H9 (cell line): ENCODE data around the gene PLIN4. TPM values are rescaled to one million over a fixed set of nuclear protein-coding genes. Genes with fewer than 3 reads are reported as not detected.

Experiments
- DNase-seq: peaks from one replicate; pipeline ENCODE4 v3.0.0-alpha.2; 2017
- H2AFZ ChIP-seq: one replicate; pipeline ENCODE4 v1.6.1; 2013; ENCODE audit warnings: mild to moderate bottlenecking, low read length, control low read depth, moderate library complexity
- H2AK5ac ChIP-seq: 2 replicates; pipeline ENCODE4 v1.6.1; 2013; ENCODE audit warnings: low read length, control low read depth, mixed read lengths; ENCODE audit not compliant: insufficient read length
- H2BK120ac ChIP-seq: one replicate; pipeline ENCODE4 v1.6.1; 2013; ENCODE audit warnings: low read depth, mild to moderate bottlenecking, low read length, control low read depth, inconsistent platforms; ENCODE audit not compliant: poor library complexity, severe bottlenecking
- H2BK12ac ChIP-seq: 2 replicates; pipeline ENCODE4 v1.6.1; 2013; ENCODE audit warnings: low read length, control low read depth, mixed read lengths, low read depth; ENCODE audit not compliant: insufficient read length
- H2BK15ac ChIP-seq: 2 replicates; pipeline ENCODE4 v1.6.1; 2013; ENCODE audit warnings: low read depth, low read length, control low read depth
- H2BK20ac ChIP-seq: one replicate; pipeline ENCODE4 v1.6.1; 2013; ENCODE audit warnings: low read depth, mild to moderate bottlenecking, low read length, control low read depth, inconsistent platforms; ENCODE audit not compliant: poor library complexity, severe bottlenecking
- H2BK5ac ChIP-seq: 2 replicates; pipeline ENCODE4 v1.6.1; 2013; ENCODE audit warnings: low read length, control low read depth, mixed read lengths; ENCODE audit not compliant: insufficient read length
- H3K14ac ChIP-seq: 2 replicates; pipeline ENCODE4 v1.6.1; 2013; ENCODE audit warnings: low read length, control low read depth; ENCODE audit not compliant: insufficient read depth
- H3K18ac ChIP-seq: 2 replicates; pipeline ENCODE4 v1.6.1; 2013; ENCODE audit warnings: low read depth, mild to moderate bottlenecking, mixed read lengths, low read length, control low read depth; ENCODE audit not compliant: insufficient read length
- H3K23ac ChIP-seq: 2 replicates; pipeline ENCODE4 v1.6.1; 2013; ENCODE audit warnings: low read length, control low read depth, mixed read lengths, low read depth; ENCODE audit not compliant: insufficient read length
- H3K23me2 ChIP-seq: 2 replicates; pipeline ENCODE4 v1.6.1; 2013; ENCODE audit warnings: low read depth, mild to moderate bottlenecking, mixed read lengths, low read length, control low read depth; ENCODE audit not compliant: insufficient read length, poor library complexity, severe bottlenecking
- H3K27ac ChIP-seq: 2 replicates; pipeline ENCODE4 v1.5.1; 2013; ENCODE audit warnings: low read length, control low read depth, mixed read lengths, low read depth; ENCODE audit not compliant: insufficient read length
- H3K27me3 ChIP-seq: 2 replicates; pipeline ENCODE4 v1.6.1; 2013; ENCODE audit warnings: low read length, control low read depth, inconsistent platforms; ENCODE audit not compliant: insufficient read depth
- H3K4ac ChIP-seq: 2 replicates; pipeline ENCODE4 v1.6.1; 2013; ENCODE audit warnings: low read depth, mild to moderate bottlenecking, control low read depth, inconsistent platforms, low read length, moderate library complexity
- H3K4me1 ChIP-seq: 2 replicates; pipeline ENCODE4 v1.6.1; 2013; ENCODE audit warnings: low read length, control low read depth, inconsistent platforms; ENCODE audit not compliant: insufficient read depth
- H3K4me2 ChIP-seq: 2 replicates; pipeline ENCODE4 v1.6.1; 2013; ENCODE audit warnings: low read length, control low read depth, mixed read lengths; ENCODE audit not compliant: insufficient read length, insufficient read depth
- H3K56ac ChIP-seq: 2 replicates; pipeline ENCODE4 v1.6.1; 2013; ENCODE audit warnings: low read depth, mild to moderate bottlenecking, mixed read lengths, low read length, control low read depth; ENCODE audit not compliant: insufficient read length
- H3K79me1 ChIP-seq: 2 replicates; pipeline ENCODE4 v1.6.1; 2013; ENCODE audit warnings: low read depth, mild to moderate bottlenecking, moderate library complexity, low read length, control low read depth, inconsistent platforms; ENCODE audit not compliant: insufficient read depth, poor library complexity, severe bottlenecking
- H3K79me2 ChIP-seq: 2 replicates; pipeline ENCODE4 v1.6.1; 2013; ENCODE audit warnings: low read length, control low read depth, inconsistent platforms; ENCODE audit not compliant: insufficient read depth
- H3K9ac ChIP-seq: 2 replicates; pipeline ENCODE4 v1.6.1; 2013; ENCODE audit warnings: low read length, control low read depth, mixed read lengths; ENCODE audit not compliant: insufficient read length; ENCODE audit errors: extremely low read depth
- H3K9me3 ChIP-seq: one replicate; pipeline ENCODE4 v1.6.1; 2013; ENCODE audit warnings: low read depth, low read length, inconsistent platforms; ENCODE audit not compliant: control insufficient read depth
- H3T11ph ChIP-seq: one replicate; pipeline ENCODE4 v1.6.1; 2013; ENCODE audit warnings: mild to moderate bottlenecking, low read length, control low read depth, inconsistent platforms
- H4K20me1 ChIP-seq: one replicate; pipeline ENCODE4 v1.6.1; 2013; ENCODE audit not compliant: control insufficient read depth, insufficient read length, insufficient read depth
- H4K5ac ChIP-seq: 2 replicates; pipeline ENCODE4 v1.6.1; 2013; ENCODE audit warnings: low read depth, mild to moderate bottlenecking, mixed read lengths, low read length, control low read depth; ENCODE audit not compliant: insufficient read length
- H4K8ac ChIP-seq: replicated peaks from 2 replicates; pipeline ENCODE4 v1.6.1; 2013; ENCODE audit warnings: low read length, control low read depth, mixed read lengths, low read depth; ENCODE audit not compliant: insufficient read length
- H4K91ac ChIP-seq: 2 replicates; pipeline ENCODE4 v1.6.1; 2013; ENCODE audit warnings: low read depth, mild to moderate bottlenecking, moderate library complexity, mixed read lengths, low read length, control low read depth; ENCODE audit not compliant: insufficient read length
- H3K27ac Mint-ChIP-seq, 3 experiments: 2 replicates in 2 of 3; 3 replicates in 1 of 3; pipeline ENCODE4 v1.8.0; 2020 to 2021; ENCODE audit warnings: mixed read lengths in 3 of 3, mild to moderate bottlenecking in 1 of 3, moderate library complexity in 1 of 3
- H3K27me3 Mint-ChIP-seq: 2 replicates; pipeline ENCODE4 v1.8.0; 2021; ENCODE audit warnings: low read depth, mild to moderate bottlenecking, moderate library complexity, mixed read lengths
- H3K36me3 Mint-ChIP-seq, 3 experiments: 2 replicates in 2 of 3; 3 replicates in 1 of 3; pipeline ENCODE4 v1.8.0; 2020 to 2021; ENCODE audit warnings: low read depth in 3 of 3, mixed read lengths in 3 of 3; ENCODE audit not compliant: insufficient read depth in 1 of 3
- H3K4me1 Mint-ChIP-seq, 2 experiments: 2 replicates each; pipeline ENCODE4 v1.8.0; 2020; ENCODE audit warnings: mixed read lengths in 2 of 2
- H3K4me3 Mint-ChIP-seq, 2 experiments: 2 replicates in 1 of 2; 3 replicates in 1 of 2; pipeline ENCODE4 v1.8.0; 2020 to 2021; ENCODE audit warnings: mild to moderate bottlenecking in 2 of 2, mixed read lengths in 2 of 2, moderate library complexity in 1 of 2
- H3K9me3 Mint-ChIP-seq, 2 experiments: 2 replicates in 1 of 2; 3 replicates in 1 of 2; pipeline ENCODE4 v1.8.0; 2020; ENCODE audit warnings: mild to moderate bottlenecking in 2 of 2, mixed read lengths in 2 of 2, moderate library complexity in 1 of 2
- WGBS: extraction: QIAGEN DNeasy Blood & Tissue Kit; methylation state at CpG from one replicate; pipeline ENCODE4 v1.1.7; 2013; ENCODE audit warnings: missing lambda C conversion rate, low lambda C conversion rate, mixed read lengths; ENCODE audit not compliant: insufficient read length; ENCODE audit errors: extremely low coverage; 5-methylcytosine and 5-hydroxymethylcytosine counted together
- total RNA-seq: library from RNA; stranded (reverse); gene quantifications from 2 replicates; pipeline ENCODE4 v1.2.1, GENCODE V29; 2021
- TF ChIP-seq, protein P1 (sequence below): fragments of 200-600 bp; sonication (generic); conservative IDR thresholded peaks from 3 replicates; pipeline ENCODE4 v1.8.0; 2021; ENCODE audit warnings: antibody characterized with exemption, mild to moderate bottlenecking

The PLIN4 gene
- total RNA-seq, 1 experiment from 2014 or later, result 1.1 TPM

DNA sequence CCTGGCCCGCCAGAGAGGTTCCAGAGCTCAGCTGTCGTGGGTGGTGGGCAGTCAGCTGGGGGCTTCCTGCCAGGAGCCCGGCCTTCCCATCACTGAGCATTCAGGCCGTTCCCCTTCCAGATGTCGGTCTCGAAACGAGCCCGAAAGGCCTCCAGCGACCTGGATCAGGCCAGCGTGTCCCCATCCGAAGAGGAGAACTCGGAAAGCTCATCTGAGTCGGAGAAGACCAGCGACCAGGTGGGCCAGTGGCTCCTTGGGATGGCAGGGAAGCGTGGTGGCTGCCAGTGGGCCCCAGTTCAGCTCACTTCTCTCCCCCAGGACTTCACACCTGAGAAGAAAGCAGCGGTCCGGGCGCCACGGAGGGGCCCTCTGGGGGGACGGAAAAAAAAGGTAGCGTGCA is 26.8 kb downstream of the PLIN4 start:
- no peak overlapping the region for H2BK15ac ChIP-seq
- TF ChIP-seq, protein P1, sequence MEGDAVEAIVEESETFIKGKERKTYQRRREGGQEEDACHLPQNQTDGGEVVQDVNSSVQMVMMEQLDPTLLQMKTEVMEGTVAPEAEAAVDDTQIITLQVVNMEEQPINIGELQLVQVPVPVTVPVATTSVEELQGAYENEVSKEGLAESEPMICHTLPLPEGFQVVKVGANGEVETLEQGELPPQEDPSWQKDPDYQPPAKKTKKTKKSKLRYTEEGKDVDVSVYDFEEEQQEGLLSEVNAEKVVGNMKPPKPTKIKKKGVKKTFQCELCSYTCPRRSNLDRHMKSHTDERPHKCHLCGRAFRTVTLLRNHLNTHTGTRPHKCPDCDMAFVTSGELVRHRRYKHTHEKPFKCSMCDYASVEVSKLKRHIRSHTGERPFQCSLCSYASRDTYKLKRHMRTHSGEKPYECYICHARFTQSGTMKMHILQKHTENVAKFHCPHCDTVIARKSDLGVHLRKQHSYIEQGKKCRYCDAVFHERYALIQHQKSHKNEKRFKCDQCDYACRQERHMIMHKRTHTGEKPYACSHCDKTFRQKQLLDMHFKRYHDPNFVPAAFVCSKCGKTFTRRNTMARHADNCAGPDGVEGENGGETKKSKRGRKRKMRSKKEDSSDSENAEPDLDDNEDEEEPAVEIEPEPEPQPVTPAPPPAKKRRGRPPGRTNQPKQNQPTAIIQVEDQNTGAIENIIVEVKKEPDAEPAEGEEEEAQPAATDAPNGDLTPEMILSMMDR, result no peak

More for the DNA sequence above, 26.8 kb downstream of the PLIN4 start:
- Histone ChIP-seq H2BK120ac (no peak overlapping the region), H3K4me1 (no peaks in the 10 kb centered on the region), H2BK20ac (no peak overlapping the region), H3K4ac (no peak overlapping the region), H2AK5ac (no peak overlapping the region), H4K91ac (no peak overlapping the region), H3K18ac (no peak overlapping the region), H3K14ac (no peak overlapping the region; the same call in 1 of the 2 replicates), H3K9me3 (no peaks in the 10 kb centered on the region), H3K9ac (no peak overlapping the region), H2BK12ac (no peak overlapping the region), H3K23ac (no peak overlapping the region), H3K4me2 (no peak overlapping the region), H2AFZ (no peak overlapping the region), H3K27me3 (no peaks in the 10 kb centered on the region), H3K23me2 (no peaks in the 10 kb centered on the region), H4K8ac (no peak overlapping the region), H2BK5ac (no peak overlapping the region), H4K20me1 (peaks cover 3% of the 10 kb centered on the region), H3K79me1 (no peaks in the 10 kb centered on the region), H3K79me2 (no peaks in the 10 kb centered on the region), H3K27ac (no peak overlapping the region), H4K5ac (no peak overlapping the region), H3T11ph (no peak overlapping the region), H3K56ac (no peak overlapping the region)
- peaks cover 26 to 54% (median 43%) of the 10 kb centered on the region in 3 experiments; a peak in 6 of 7 replicates for H3K36me3 Mint-ChIP-seq
- no peak for DNase-seq
- WGBS, result no CpG with 5 or more reads among the region's 21 CpGs
- no peaks in the 10 kb centered on the region for H3K4me1 Mint-ChIP-seq
- H3K27ac Mint-ChIP-seq, result no peak overlapping the region
- no peaks in the 10 kb centered on the region for H3K27me3 Mint-ChIP-seq
- no peaks in the 10 kb centered on the region for H3K9me3 Mint-ChIP-seq
- no peak overlapping the region for H3K4me3 Mint-ChIP-seq
